Measurements from ENCODE around the gene CETN3. TPM values are rescaled to one million over a fixed set of nuclear protein-coding genes. Genes with fewer than 3 reads are reported as not detected.
"Not testable (repeated sequence)": the region's sequence is repeated elsewhere in the genome, so short reads cannot be mapped to it uniquely, and the experiment has no call there.

CETN3 gene
- total RNA-seq, 2 donors from 2014 or later = 20.9 to 24.7 TPM

DNA sequence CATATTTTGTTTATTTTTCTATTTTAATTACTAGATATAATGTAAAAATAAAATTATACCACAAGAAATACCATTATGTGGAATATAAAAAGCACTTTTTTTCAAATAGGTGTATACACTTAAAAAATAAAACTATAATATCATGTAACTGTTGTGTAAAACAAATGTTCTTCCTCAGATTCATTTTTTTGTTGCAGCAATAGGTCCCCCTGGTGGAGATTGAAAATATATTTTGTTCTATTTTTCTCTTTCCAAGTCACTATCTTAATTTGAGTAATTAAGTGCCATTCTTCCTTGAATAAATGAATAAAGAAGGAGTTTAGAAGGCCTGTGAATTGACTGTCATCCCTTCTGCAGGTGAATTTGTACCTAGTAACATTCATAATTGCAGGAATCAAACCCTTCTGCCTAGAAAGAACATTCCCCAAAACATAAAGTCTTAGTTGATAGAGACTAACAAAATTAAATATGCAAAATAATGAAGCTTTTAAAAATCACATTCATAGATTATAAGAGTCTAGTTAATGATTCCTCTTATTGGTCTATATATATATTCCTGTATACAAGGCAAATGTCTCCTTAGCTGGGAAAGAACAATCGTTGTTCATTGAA lies 23.4 kb downstream of the CETN3 start:
- no peak for ATAC-seq
- intact Hi-C loops (cut with DNase I) = no loop called here
- no peak for DNase-seq

DNA sequence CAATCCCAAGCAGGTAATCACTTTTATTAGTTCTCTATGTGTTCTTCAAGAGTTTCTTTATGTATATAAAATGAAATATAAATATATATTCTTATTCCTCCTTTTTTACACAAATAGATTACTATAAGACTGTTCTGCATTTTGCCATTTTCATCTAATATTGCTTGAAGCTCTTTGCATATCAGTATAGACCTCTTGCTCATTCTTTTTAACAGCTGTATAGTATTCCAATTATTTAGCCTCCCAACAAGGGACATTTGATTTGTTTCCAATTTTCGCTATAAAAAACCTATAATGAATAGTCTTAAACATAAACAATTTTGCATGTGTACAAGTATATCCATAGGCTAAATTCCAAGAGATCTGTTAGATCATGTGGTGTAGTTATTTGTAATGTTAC lies 25.2 kb downstream of the CETN3 start:
- intact Hi-C loops (cut with DNase I) = no loop called here
- ATAC-seq (no peak), DNase-seq (no peak)

DNA sequence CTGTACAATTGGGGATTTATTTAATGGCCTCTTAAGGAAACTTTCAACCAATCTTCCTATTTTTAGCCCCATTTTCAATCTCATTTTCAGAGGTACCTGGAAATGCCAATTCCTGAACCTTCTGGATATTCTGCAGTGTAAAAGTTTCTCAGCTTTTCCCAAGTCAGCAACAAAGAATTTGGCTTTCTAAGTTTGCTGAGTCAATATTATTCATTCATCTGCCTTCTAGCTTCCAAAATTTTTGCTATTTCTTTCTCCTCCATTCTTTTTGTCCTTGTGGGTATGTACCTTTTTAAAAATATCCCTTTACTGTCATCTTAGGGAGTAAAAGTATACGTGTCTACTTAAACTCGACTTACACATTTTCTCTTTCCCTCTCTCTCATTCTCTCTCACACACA lies 25.7 kb downstream of the CETN3 start:
- ATAC-seq (no peak), DNase-seq (no peak)
- intact Hi-C loops (cut with DNase I) = no loop called here

DNA sequence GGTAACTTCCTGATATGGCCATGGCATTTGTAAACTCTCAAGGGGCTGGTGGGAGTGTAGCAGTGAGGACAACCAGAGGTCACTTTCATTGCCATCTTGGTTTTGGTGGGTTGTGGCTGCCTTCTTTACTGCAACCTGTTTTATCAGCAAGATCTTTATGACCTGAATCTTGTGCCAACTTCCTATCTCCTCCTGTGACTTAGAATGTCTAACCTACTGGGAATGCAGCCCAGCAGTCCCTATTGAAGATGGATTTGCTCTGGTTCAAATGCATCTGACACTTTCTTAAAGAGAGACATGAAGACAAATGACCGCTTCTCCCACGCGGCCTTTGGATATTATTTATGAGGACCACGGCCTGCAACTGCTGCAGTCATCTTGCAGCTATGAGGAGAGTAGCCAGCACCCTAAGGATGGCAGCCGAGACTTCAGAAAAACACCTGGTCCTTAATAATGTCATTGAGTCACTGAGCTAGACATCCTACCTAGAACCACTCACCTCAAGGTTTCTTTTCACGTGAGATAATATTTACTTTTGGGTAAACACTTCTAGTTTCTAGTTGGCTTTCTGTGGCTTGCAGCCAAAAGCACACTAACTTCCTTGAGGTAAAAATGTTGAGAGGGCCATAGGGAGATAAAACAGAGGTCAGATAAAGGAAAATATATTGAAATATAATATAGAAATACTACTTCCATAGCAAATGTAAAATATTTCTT lies 28.2 kb downstream of the CETN3 start:
- ATAC-seq (no peak), DNase-seq (no peak)
- intact Hi-C loops (cut with DNase I) = no loop called here

DNA sequence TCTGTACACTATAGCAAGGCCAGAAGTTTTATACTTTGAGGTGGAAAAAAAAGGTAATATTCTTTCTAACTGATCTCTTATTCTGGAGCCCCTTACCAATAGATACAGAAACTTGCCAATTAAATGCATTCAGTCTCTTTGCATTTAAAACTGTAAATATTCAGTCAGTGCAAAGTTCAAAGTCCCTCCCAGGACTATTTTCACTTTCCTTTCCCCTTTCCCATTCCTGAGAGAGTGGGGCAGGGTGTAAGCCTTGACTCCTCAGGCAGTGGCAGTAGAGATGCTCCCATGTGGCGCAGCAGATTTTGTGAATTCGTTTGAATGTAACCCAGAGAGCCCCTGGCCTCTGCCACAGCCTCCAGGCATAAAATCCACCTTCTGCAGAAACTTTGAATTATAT lies 29.9 kb downstream of the CETN3 start:
- DNase-seq (no peak), ATAC-seq (no peak)
- intact Hi-C loops (cut with DNase I) = no loop called here

DNA sequence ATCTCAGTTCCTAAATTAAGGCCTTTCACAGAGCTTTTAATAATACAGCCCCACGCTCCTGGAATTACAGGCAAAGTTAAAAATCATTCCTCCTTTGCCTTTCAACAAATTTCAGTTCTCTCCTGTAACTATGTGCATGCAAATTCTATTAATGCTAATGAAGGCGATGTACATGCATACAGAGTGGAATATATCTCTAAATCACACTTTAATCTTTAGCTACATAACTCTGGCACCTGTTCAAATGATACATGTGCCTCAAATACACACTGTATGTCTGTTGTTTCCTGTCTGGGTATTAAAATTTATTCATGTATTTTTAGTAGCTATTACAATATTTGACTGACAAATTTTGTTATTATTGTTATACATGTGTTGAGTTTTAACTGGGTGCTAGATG lies 30.8 kb downstream of the CETN3 start:
- intact Hi-C loops (cut with DNase I) = no loop called here
- DNase-seq (no peak), ATAC-seq (no peak)

DNA sequence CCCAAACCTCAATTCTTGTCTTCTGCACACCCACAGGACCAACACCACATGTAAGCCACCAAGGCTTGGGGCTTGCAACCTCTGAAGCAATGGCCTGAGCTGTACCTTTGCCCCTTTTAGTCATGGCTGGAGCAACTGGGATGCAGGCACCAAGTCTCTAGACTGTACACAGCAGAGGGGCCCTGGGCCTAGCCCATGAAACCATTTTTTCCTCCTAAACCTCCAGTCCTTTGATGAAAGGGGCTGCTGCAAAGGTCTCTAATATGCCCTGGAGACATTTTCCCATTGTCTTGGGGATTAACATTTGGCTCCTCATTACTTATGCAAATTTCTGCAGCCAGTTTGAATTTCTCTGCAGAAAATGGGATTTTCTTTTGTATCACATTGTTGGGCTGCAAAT lies 38.3 kb downstream of the CETN3 start:
- intact Hi-C loops (cut with DNase I); ATAC-seq; DNase-seq: not testable (repeated sequence)

DNA sequence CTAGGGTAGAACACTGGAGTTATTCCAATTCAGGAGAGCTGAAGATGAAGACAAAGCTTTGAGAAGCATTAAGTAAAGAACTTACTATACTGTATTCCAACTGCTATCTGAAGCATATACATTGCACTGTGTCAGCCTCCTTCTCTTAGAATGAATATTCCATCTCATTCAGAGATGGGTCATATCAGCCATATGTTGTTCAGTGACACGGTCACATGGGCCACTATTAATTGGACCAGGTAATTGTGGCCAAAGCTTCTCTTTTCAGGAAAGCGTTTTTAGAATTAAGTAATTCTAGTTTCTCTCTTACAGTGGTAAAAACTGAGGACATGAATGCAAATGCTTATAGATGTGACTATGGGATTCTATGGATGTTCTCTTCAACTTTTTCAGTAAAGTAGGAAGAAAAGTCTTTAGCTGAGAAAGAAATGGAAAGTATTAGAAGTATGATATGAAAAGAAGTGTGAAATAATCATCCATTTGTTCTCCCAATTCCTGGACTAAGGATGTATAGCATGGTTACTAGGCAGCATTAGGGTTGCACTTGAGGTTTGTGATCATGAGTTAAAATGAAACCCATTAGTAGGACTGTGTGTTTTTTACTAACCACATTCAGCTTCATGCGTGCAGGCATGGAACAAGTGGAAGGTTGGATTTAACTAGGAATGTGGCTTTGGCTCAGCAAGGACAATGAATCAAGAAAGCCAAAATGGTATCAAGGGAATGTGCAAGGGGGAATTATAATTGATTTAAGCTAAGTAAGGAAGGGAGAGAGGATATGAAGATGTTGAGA lies 40.9 kb downstream of the CETN3 start:
- intact Hi-C loops (cut with DNase I) = no loop called here
- no peak for DNase-seq
- ATAC-seq = no peak

DNA sequence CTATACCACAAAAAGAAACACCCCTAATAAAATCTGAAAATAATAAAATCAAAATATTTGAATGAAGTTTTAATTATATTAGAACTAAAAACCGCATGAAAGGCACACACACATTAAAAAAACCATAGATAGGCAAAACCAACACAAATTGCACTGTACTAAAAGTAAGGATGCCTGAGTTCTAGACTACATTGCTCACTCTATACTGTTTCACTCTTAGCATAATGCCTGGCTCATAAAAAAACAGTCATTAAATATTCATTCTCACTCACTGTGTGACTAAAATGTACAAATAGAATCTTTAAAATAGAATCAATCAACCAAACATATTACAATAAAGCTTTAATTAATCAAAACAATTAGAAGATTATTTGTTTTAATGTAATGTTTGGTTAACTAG lies 41.7 kb downstream of the CETN3 start:
- no peak for DNase-seq
- ATAC-seq = no peak

DNA sequence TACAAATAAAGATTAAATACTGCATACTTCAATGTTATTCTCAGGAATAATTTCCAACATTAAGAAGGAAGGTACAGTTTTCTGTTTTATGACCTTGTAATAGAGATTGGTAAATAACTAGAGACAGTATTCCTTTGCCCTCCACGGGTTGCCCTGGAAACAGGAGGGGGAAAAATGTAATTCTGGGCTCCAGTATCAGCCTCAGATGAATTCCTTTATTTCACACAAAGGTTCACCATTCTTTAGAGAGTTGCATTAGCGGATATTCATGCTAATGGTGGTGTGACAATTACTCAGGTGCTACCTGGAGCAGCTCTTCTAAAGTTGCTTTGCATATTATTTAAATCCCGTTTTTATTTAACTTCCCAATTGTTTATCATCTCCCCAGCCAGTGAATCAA lies 42.6 kb downstream of the CETN3 start:
- ATAC-seq (no peak), DNase-seq (no peak)
- intact Hi-C loops (cut with DNase I) = no loop called here

More for the DNA sequence above, 41.7 kb downstream of the CETN3 start:
- intact Hi-C loops (cut with DNase I) = no loop called here

DNA sequence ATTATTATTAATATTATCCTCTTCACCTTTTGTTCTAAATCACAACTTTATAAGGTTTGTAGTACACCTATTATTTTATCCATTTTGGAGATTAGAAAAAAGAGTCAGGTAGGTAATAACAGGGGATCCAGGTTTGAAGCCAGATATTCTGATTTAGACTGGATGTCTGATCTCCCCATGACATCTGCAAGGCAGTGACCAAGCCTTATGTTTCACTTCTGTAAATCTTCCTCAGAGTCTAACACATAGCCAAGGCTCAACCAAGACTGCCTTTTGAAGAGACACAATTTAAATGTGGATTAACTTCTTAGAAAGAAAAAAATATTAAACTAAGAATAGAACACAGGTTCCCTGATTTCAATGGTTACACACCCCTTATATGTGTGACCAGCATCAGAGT lies 44.2 kb downstream of the CETN3 start:
- no peak for ATAC-seq
- intact Hi-C loops (cut with DNase I) = no loop called here
- no peak for DNase-seq

DNA sequence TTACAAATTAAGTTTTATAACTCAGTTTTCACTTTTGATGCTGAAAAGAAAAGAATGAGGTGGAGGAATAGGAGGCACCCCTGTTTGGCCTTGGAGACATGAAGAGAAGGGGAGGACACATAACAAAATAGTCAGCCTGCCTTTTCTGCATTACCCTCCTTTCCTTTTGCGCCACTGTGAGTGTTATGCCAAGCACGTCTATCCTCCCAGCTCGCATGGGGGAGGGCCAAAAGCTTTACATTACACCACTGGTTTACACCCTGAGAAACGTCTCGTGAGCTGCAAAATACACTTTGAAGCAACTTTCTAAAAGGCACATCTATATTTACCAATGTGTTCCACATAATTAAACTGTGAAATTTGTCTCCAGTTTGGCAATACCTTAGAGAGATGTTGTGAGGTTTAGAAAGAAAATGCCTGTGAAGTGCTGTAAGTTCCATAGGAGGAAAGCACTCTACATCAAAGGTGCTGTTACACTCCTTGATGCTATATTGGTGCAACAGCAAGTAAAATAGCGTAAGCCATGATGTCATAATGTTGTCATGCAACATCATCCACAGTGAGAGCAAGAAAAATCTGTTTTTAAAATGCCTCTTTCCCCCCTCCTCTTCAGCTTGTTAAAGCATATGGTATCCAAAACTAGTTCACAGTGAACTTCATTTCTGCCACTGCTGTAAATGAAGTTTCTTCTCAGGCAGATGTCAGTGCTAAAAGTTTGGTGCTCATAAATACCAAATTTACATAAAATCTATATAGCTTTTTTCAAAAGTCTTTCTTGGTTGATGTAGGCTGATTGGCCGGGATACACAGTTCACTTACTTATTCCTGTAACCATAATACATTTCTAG lies 50.3 kb downstream of the CETN3 start:
- intact Hi-C loops (cut with DNase I) = no loop called here
- DNase-seq = no peak
- no peak for ATAC-seq

DNA sequence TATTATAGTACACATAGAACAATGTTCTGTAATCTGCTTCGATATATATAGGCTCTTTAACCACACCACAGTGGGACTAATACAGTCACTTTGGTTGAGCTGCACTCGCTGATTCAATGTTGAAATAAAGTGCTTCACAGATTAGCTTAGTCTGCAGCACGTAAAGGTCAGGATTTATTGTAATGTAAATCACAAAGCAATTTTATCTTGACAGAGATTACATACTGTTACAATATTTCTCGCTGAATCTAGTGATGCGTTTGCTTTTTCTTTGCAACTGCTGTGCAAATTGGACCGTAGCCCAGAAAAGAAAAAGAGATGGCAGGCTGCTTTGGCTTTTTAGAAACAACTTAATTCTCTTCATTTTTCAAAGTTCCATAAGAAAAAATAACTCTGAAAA lies 52.9 kb downstream of the CETN3 start:
- intact Hi-C loops (cut with DNase I) = no loop called here
- DNase-seq (no peak), ATAC-seq (no peak)

DNA sequence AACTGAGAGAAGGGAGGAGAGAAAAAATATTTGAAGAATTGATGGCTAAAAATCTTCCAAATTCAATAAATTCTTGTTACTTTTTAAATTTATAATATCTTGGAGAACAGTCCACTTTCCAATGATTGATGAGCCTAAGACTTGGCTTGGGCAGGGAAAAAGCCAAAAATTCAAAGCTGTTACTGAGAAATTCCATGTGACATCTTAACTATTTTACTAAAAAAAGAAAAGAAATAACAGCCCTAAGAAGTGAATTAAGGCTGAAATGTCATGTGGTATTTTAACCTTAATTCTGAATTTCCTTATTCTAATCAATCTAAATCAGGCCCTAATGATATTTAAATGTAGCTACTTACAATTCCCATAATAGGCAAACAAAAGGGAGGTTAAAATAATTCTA lies 53.4 kb downstream of the CETN3 start:
- DNase-seq = no peak
- ATAC-seq = no peak
- intact Hi-C loops (cut with DNase I) = no loop called here

DNA sequence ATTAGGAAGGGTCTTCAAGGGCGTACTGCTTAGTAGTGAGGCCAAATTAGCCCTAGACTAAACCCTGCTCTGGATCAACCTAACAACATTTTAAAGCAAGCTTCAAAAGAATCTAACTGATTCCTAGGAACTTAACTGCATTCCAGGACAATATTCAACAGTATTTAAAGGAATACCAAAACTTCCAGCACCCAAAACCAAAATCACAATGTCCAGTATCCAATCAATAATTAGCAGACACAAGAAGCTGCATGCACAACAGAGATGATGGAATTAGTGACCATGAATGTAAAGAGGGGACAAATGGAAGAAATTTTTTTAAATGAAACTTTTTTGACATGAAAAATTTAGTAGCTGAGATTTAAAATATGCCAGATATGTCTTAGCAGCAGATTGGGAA lies 53.9 kb downstream of the CETN3 start:
- ATAC-seq (no peak), DNase-seq (no peak)
- intact Hi-C loops (cut with DNase I) = no loop called here

DNA sequence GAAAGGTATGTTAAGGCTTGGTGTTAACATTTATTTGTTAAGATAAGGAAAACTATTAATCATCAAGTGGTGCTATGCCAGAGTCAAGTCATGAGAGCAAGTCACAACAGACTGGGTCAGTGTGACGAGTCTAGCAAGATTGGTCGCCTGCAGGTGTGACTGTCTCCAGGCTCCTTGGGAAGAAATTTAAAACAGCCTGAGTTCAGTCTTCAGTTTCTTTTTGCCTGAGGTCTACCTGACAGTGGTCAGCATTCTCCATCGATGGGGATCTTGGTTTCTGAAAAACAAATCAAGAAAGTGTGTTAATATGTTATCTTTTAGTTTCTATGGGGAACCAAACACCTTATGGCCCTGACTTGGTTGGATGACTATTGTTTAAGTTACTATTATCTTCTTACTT lies 56.3 kb downstream of the CETN3 start:
- ATAC-seq (no peak), DNase-seq (no peak)
- intact Hi-C loops (cut with DNase I) = no loop called here

DNA sequence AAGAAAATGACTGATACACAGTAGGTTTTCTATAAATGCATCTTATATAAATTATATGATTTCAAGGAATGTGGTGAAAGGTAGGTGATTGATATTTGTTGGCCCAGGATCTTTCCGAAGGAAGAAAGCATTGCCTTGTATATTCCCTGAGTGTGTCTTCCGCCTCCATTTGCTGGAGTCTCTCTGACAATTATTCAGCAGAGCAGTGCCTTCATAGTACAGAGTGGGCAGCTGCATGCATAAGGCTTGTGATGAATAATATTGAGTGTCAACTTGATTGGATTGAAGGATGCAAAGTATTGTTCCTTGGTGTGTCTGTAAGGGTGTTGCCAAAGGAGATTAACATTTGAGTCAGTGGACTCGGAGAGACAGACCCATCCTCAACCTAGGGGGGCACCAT lies 58.5 kb downstream of the CETN3 start:
- no peak for ATAC-seq
- DNase-seq = no peak
- intact Hi-C loops (cut with DNase I) = no loop called here

DNA sequence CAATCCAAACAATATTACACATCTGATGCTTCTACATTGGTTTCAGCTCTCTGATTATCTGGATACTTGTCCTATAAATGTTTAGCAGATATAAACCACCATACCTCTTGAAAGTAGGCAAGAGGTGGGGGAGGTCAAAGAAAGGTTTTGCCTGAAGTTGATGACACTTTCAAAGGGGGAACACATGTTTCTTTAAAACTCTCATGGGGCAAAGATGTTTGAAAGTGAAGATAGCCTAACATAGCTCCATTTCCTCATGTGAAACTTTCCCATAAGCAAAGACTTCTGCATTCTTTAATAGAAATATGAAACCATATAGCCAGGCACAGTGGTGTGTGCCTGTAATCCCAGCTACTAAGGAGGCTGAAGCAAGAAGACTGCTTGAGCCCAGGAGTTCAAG lies 62.1 kb downstream of the CETN3 start:
- DNase-seq = no peak
- intact Hi-C loops (cut with DNase I) = no loop called here
- no peak for ATAC-seq

DNA sequence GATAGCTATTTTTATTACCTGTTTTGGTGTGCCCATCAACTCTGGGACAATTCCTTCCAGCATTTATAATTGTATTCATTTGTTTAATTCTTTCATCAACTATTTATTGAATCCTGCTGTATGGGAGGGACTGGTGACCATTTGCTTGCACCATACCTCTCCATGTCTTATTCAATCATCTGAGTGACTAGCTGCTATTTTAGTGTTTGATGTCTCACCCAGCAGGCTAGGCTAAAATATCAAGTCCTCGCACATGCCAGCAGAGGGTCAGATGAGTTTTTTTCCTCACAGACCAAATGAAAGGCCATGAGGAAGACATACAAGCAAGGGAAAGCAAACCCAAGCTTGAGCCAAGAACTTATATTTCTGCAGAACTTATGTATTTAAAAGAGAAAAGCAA lies 63.9 kb downstream of the CETN3 start:
- intact Hi-C loops (cut with DNase I) = no loop called here
- ATAC-seq (no peak), DNase-seq (no peak)

DNA sequence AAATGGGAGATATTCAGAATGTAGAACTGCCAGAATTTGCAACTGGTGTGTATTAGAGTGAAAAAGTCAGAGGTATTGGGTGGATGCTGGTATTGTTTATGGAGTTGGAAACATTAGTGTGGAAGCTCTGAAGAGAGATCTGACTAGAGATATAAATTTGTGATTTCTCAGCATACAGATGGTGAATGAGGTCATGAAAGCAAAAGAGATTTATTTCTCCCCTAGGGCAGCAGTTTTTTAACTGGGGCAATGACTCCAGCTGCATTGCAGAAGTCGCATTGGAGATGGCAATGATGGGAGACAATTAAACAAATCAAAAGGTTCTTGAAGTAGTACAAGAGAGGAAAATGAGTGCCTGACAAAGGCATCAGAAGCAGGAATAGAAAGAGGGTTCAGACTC lies 64.9 kb downstream of the CETN3 start:
- intact Hi-C loops (cut with DNase I) = no loop called here
- no peak for ATAC-seq
- DNase-seq = no peak
